Measurements from ENCODE around the gene VAPB.
A peak's percentile ranks its signal among the peaks of the same experiment; 100 is the strongest.

Gene VAPB, protein sequence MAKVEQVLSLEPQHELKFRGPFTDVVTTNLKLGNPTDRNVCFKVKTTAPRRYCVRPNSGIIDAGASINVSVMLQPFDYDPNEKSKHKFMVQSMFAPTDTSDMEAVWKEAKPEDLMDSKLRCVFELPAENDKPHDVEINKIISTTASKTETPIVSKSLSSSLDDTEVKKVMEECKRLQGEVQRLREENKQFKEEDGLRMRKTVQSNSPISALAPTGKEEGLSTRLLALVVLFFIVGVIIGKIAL
- total RNA-seq, result 24.0 to 27.0 (median 25.0) reads per million in 3 donors

GRCh38 chr20:58388882-58389323 is at the start of gene VAPB:
TSS of gene VAPB (plus strand) at chr20:58389229. CDS start at chr20:58389460, 231 bp downstream.
- peaks cover 12% of the 10 kb centered on the region for H3K4me1 ChIP-seq (ENCODE audit: control insufficient read depth, insufficient read depth, low read length, poor library complexity, severe bottlenecking)
- no peaks in the 10 kb centered on the region for H3K27me3 ChIP-seq (replicated peaks; ENCODE audit: control insufficient read depth, insufficient read depth, low read length, poor library complexity, severe bottlenecking)
- H3K9me3 ChIP-seq (ENCODE audit: control insufficient read depth, low read length), result no peaks in the 10 kb centered on the region
- H3K27ac ChIP-seq (ENCODE audit: insufficient read depth, low read length, poor library complexity, severe bottlenecking), result peak within 1 kb of the TSS; percentile 98
- H3K4me3 ChIP-seq (ENCODE audit: insufficient read depth, low read depth, low read length, poor library complexity, severe bottlenecking), result peak within 1 kb of the TSS; percentile 77
- H3K36me3 ChIP-seq (ENCODE audit: control insufficient read depth, insufficient read depth, low read length), result no peaks in the 10 kb centered on the region
- DNase-seq, result peak; percentile 93 to 97 (median 94)

DNA sequence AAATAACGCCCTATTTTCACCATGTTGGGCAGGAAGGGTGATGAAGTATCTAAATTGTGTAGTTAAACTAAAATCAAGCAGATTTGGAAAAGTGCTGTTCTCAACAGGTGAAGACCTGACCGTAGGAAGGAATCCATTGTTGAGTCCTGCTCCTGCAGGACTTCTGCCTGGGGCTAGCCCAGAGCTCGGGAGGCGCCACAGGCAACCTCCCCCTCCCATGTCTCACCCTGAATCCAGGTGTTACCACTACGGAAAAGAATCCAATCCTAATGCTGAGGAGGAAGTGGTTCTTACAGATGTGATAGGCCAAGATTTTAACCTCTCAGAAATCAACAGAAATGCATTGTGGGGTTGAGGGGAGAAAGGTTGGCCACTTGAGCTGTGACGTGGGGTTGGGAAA is 49.3 kb upstream of the VAPB start:
- Histone ChIP-seq H3K27me3 (replicated peaks; ENCODE audit: control insufficient read depth, insufficient read depth, low read length, poor library complexity, severe bottlenecking) (no peaks in the 10 kb centered on the region), H3K4me1 (ENCODE audit: control insufficient read depth, insufficient read depth, low read length, poor library complexity, severe bottlenecking) (no peaks in the 10 kb centered on the region), H3K9me3 (ENCODE audit: control insufficient read depth, low read length) (no peaks in the 10 kb centered on the region), H3K4me3 (ENCODE audit: insufficient read depth, low read depth, low read length, poor library complexity, severe bottlenecking) (no peak overlapping the region), H3K36me3 (ENCODE audit: control insufficient read depth, insufficient read depth, low read length) (peaks cover 9% of the 10 kb centered on the region), H3K27ac (ENCODE audit: insufficient read depth, low read length, poor library complexity, severe bottlenecking) (no peak overlapping the region)
- no peak for DNase-seq

DNA sequence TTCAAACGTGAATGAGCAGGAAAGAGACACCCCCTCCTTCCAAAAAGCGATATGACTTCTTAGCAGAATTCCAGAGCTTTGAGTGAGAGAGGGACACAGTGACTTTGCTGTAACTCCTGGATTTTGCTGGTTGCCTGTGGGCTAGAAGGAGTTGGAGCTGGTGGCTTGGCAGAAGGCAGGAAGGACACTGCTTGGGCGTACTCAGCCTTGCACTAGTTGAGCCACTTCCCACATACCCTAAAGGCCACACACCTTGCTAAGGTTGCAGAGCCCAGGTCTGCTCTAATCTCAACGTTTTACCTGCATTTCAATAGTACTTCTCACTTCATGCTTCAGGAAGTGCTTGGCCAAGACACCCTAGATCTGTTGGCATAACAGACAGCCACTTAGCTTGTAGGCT is 48.9 kb upstream of the VAPB start:
- Histone ChIP-seq H3K4me3 (ENCODE audit: insufficient read depth, low read depth, low read length, poor library complexity, severe bottlenecking) (no peak overlapping the region), H3K4me1 (ENCODE audit: control insufficient read depth, insufficient read depth, low read length, poor library complexity, severe bottlenecking) (no peaks in the 10 kb centered on the region), H3K9me3 (ENCODE audit: control insufficient read depth, low read length) (no peaks in the 10 kb centered on the region), H3K27ac (ENCODE audit: insufficient read depth, low read length, poor library complexity, severe bottlenecking) (no peak overlapping the region), H3K36me3 (ENCODE audit: control insufficient read depth, insufficient read depth, low read length) (peaks cover 13% of the 10 kb centered on the region), H3K27me3 (replicated peaks; ENCODE audit: control insufficient read depth, insufficient read depth, low read length, poor library complexity, severe bottlenecking) (no peaks in the 10 kb centered on the region)
- DNase-seq, result no peak

GRCh38 chr20:58340853-58341252 is 48.2 kb upstream of the VAPB start:
- Histone ChIP-seq H3K4me3 (ENCODE audit: insufficient read depth, low read depth, low read length, poor library complexity, severe bottlenecking) (no peak overlapping the region), H3K4me1 (ENCODE audit: control insufficient read depth, insufficient read depth, low read length, poor library complexity, severe bottlenecking) (no peaks in the 10 kb centered on the region), H3K27me3 (replicated peaks; ENCODE audit: control insufficient read depth, insufficient read depth, low read length, poor library complexity, severe bottlenecking) (no peaks in the 10 kb centered on the region), H3K9me3 (ENCODE audit: control insufficient read depth, low read length) (no peaks in the 10 kb centered on the region), H3K36me3 (ENCODE audit: control insufficient read depth, insufficient read depth, low read length) (peaks cover 20% of the 10 kb centered on the region), H3K27ac (ENCODE audit: insufficient read depth, low read length, poor library complexity, severe bottlenecking) (no peak overlapping the region)
- DNase-seq, result no peak

DNA sequence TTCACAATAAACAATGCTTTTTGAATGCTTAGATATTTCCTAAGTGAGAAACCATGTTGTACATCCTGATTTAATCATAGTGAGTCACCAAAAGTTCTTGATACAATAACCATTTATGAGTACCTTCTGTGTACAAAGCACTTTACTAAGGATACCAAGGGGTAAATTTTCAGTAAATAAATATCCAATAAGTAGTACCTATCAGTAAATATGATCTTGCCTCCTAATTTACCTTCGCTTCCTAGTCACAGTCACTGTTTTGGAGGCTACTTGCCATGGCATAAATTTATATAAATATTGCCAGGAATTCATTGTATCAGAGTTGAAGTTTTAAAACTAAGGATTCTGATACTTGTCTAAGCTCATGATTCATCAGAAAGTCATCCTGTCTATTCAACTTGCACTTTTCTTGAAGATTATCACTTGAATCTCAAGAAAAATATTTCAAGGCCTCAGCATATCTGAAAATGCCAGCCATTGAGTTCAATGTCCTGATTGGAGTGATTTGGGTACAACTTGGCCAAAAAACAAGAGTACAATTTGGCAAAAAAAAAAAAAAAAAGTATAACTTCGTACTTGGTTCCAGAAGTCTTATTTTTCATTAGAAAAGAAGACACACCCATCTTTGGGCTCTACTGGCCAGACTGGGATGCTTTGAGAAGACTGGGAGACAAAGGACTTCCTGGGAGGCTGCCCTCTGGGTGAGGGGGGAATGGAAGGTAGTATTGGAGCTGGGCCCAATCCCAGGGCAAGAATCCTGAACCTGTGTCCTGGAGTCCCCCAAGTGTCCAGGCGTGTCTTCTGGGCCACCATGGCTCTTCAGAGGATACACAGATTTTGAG is 46.7 kb upstream of the VAPB start:
- DNase-seq, result no peak
- H3K9me3 ChIP-seq (ENCODE audit: control insufficient read depth, low read length), result no peaks in the 10 kb centered on the region
- H3K27ac ChIP-seq (ENCODE audit: insufficient read depth, low read length, poor library complexity, severe bottlenecking), result no peak overlapping the region
- H3K4me3 ChIP-seq (ENCODE audit: insufficient read depth, low read depth, low read length, poor library complexity, severe bottlenecking), result no peak overlapping the region
- no peaks in the 10 kb centered on the region for H3K27me3 ChIP-seq (replicated peaks; ENCODE audit: control insufficient read depth, insufficient read depth, low read length, poor library complexity, severe bottlenecking)
- H3K36me3 ChIP-seq (ENCODE audit: control insufficient read depth, insufficient read depth, low read length), result peaks cover 29% of the 10 kb centered on the region
- no peaks in the 10 kb centered on the region for H3K4me1 ChIP-seq (ENCODE audit: control insufficient read depth, insufficient read depth, low read length, poor library complexity, severe bottlenecking)

GRCh38 chr20:58344741-58345140 is 44.3 kb upstream of the VAPB start:
- no peak for DNase-seq
- Histone ChIP-seq H3K9me3 (ENCODE audit: control insufficient read depth, low read length) (no peaks in the 10 kb centered on the region), H3K4me1 (ENCODE audit: control insufficient read depth, insufficient read depth, low read length, poor library complexity, severe bottlenecking) (no peaks in the 10 kb centered on the region), H3K27me3 (replicated peaks; ENCODE audit: control insufficient read depth, insufficient read depth, low read length, poor library complexity, severe bottlenecking) (no peaks in the 10 kb centered on the region), H3K4me3 (ENCODE audit: insufficient read depth, low read depth, low read length, poor library complexity, severe bottlenecking) (no peak overlapping the region), H3K36me3 (ENCODE audit: control insufficient read depth, insufficient read depth, low read length) (peaks cover 29% of the 10 kb centered on the region), H3K27ac (ENCODE audit: insufficient read depth, low read length, poor library complexity, severe bottlenecking) (no peak overlapping the region)

- H3K4me1 ChIP-seq (ENCODE audit: control insufficient read depth, insufficient read depth, low read length, poor library complexity, severe bottlenecking), result no peaks in the 10 kb centered on the region
- peaks cover 30% of the 10 kb centered on the region for H3K36me3 ChIP-seq (ENCODE audit: control insufficient read depth, insufficient read depth, low read length)
- no peaks in the 10 kb centered on the region for H3K27me3 ChIP-seq (replicated peaks; ENCODE audit: control insufficient read depth, insufficient read depth, low read length, poor library complexity, severe bottlenecking)
- DNase-seq, result no peak
- H3K27ac ChIP-seq (ENCODE audit: insufficient read depth, low read length, poor library complexity, severe bottlenecking), result no peak overlapping the region
- H3K9me3 ChIP-seq (ENCODE audit: control insufficient read depth, low read length), result no peaks in the 10 kb centered on the region
- H3K4me3 ChIP-seq (ENCODE audit: insufficient read depth, low read depth, low read length, poor library complexity, severe bottlenecking), result no peak overlapping the region
These were observed 39.5 kb upstream of the VAPB start for GRCh38 chr20:58349570-58349969.

- Histone ChIP-seq H3K4me3 (ENCODE audit: insufficient read depth, low read depth, low read length, poor library complexity, severe bottlenecking) (no peak overlapping the region), H3K4me1 (ENCODE audit: control insufficient read depth, insufficient read depth, low read length, poor library complexity, severe bottlenecking) (no peaks in the 10 kb centered on the region), H3K27me3 (replicated peaks; ENCODE audit: control insufficient read depth, insufficient read depth, low read length, poor library complexity, severe bottlenecking) (no peaks in the 10 kb centered on the region), H3K27ac (ENCODE audit: insufficient read depth, low read length, poor library complexity, severe bottlenecking) (no peak overlapping the region), H3K9me3 (ENCODE audit: control insufficient read depth, low read length) (no peaks in the 10 kb centered on the region), H3K36me3 (ENCODE audit: control insufficient read depth, insufficient read depth, low read length) (peaks cover 24% of the 10 kb centered on the region)
- DNase-seq, result no peak
These were observed 36.6 kb upstream of the VAPB start for GRCh38 chr20:58352468-58352867.

GRCh38 chr20:58359441-58359840 is 29.6 kb upstream of the VAPB start:
- no peak overlapping the region for H3K4me3 ChIP-seq (ENCODE audit: insufficient read depth, low read depth, low read length, poor library complexity, severe bottlenecking)
- H3K27ac ChIP-seq (ENCODE audit: insufficient read depth, low read length, poor library complexity, severe bottlenecking), result no peak overlapping the region
- H3K36me3 ChIP-seq (ENCODE audit: control insufficient read depth, insufficient read depth, low read length), result peaks cover 60% of the 10 kb centered on the region
- no peaks in the 10 kb centered on the region for H3K4me1 ChIP-seq (ENCODE audit: control insufficient read depth, insufficient read depth, low read length, poor library complexity, severe bottlenecking)
- H3K9me3 ChIP-seq (ENCODE audit: control insufficient read depth, low read length), result no peaks in the 10 kb centered on the region
- DNase-seq, result no peak
- H3K27me3 ChIP-seq (replicated peaks; ENCODE audit: control insufficient read depth, insufficient read depth, low read length, poor library complexity, severe bottlenecking), result no peaks in the 10 kb centered on the region

DNA sequence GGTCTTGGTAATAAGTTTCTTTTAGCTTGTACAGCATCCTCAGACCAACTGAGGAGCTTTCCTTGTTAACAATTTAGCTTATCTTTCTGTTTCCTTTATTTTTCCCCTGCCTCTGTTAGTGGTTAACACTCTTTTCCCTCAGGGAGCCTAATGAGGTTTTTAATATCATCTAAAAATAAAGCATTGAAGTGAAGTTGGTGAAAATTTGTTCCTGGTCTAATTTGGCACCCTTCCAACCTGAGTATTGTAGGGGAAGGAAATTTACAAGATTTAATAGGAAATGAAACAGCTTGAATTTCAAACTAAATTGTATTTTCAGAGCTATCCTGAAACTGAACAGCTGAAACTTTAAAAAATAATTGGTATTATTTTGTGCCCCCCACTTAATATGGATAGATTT is 28.1 kb upstream of the VAPB start:
- Histone ChIP-seq H3K4me1 (ENCODE audit: control insufficient read depth, insufficient read depth, low read length, poor library complexity, severe bottlenecking) (no peaks in the 10 kb centered on the region), H3K36me3 (ENCODE audit: control insufficient read depth, insufficient read depth, low read length) (peaks cover 50% of the 10 kb centered on the region)

More for the DNA sequence above, 28.1 kb upstream of the VAPB start:
- no peaks in the 10 kb centered on the region for H3K27me3 ChIP-seq (replicated peaks; ENCODE audit: control insufficient read depth, insufficient read depth, low read length, poor library complexity, severe bottlenecking)
- H3K4me3 ChIP-seq (ENCODE audit: insufficient read depth, low read depth, low read length, poor library complexity, severe bottlenecking), result no peak overlapping the region
- no peaks in the 10 kb centered on the region for H3K9me3 ChIP-seq (ENCODE audit: control insufficient read depth, low read length)
- H3K27ac ChIP-seq (ENCODE audit: insufficient read depth, low read length, poor library complexity, severe bottlenecking), result no peak overlapping the region
- DNase-seq, result no peak
